Upper lobe of left lung (tissue), 6 donors: ENCODE measurements around the gene SORCS3. TPM values are rescaled to one million over a fixed set of nuclear protein-coding genes. Genes with fewer than 3 reads are reported as not detected.

Experiments used
- ATAC-seq, 2 donors: fragments of 200-7000 bp; cut with Tn5 transposase; one replicate each; pipeline ENCODE4 v1.9.1; 2022; ENCODE audit warnings: mild to moderate bottlenecking in 2 of 2, moderate library complexity in 2 of 2; ENCODE audit not compliant: low FRiP score in 2 of 2
- DNase-seq, 2 donors: peaks; one replicate each; pipeline ENCODE4 v3.0.0-alpha.2; 2019 to 2020
- H3K27ac ChIP-seq, 4 donors: fragments of 200-600 bp; sonication (generic); one replicate each; pipeline ENCODE4 v1.5.1; 2016 to 2019
- H3K27me3 ChIP-seq, 4 donors: fragments of 200-600 bp; sonication (generic); one replicate each; pipeline ENCODE4 v1.5.1; 2017 to 2019
- H3K36me3 ChIP-seq, 4 donors: fragments of 200-600 bp; sonication (generic); one replicate each; pipeline ENCODE4 v1.5.1; 2016 to 2019
- H3K4me1 ChIP-seq, 4 donors: fragments of 200-600 bp; sonication (generic); one replicate each; pipeline ENCODE4 v1.5.1; 2018 to 2019
- H3K4me3 ChIP-seq, 4 donors: fragments of 200-600 bp; sonication (generic); one replicate each; pipeline ENCODE4 v1.5.1; 2017 to 2019; ENCODE audit warnings: mild to moderate bottlenecking in 2 of 4, moderate library complexity in 1 of 4
- H3K9me3 ChIP-seq, 4 donors: fragments of 200-600 bp; sonication (generic); one replicate each; pipeline ENCODE4 v1.5.1; 2018 to 2019
- CTCF ChIP-seq, 6 experiments: fragments of 450-650 bp in 4 of 6; fragments of 200-600 bp in 2 of 6; sonication (generic) in 2 of 6; IDR thresholded peaks; one replicate each; pipeline ENCODE4 v1.5.1; 2016 to 2019; ENCODE audit warnings: antibody characterized with exemption in 6 of 6
- EP300 ChIP-seq, 4 donors: sonication (generic); formaldehyde crosslinking; IDR thresholded peaks; one replicate each; pipeline ENCODE4 v1.5.1; 2017; ENCODE audit warnings: antibody characterized with exemption in 4 of 4, control low read depth in 2 of 4
- POLR2A ChIP-seq, 4 donors: fragments of 450-650 bp; IDR thresholded peaks; one replicate each; pipeline ENCODE4 v1.5.1; 2016 to 2017; ENCODE audit warnings: antibody characterized with exemption in 4 of 4, mild to moderate bottlenecking in 2 of 4
- POLR2AphosphoS5 ChIP-seq, 2 donors: sonication (generic); formaldehyde crosslinking; IDR thresholded peaks; one replicate each; pipeline ENCODE4 v1.5.1; 2017; ENCODE audit warnings: antibody characterized with exemption in 2 of 2
- WGBS, 2 donors: methylation state at CpG; one replicate each; pipeline ENCODE4 v1.1.5; 2017 to 2018; 5-methylcytosine and 5-hydroxymethylcytosine counted together
- total RNA-seq, 6 donors: library from RNA; depleted of rRNA in 4 of 6; stranded (reverse); fragments of >200 nt in 4 of 6; gene quantifications; one replicate each; pipeline versions ENCODE4 v1.1.0 to v1.2.1, GENCODE V29; 2016 to 2021
- donor health status: DM: no; HTN: no; CAD: no; lungs with moderate emphysema.
- donor health status: DM: no; HTN: yes; CAD: no; lungs with severe emphysema.

Gene SORCS3
- total RNA-seq, 6 donors from 2014 or later, result not detected

GRCh38 chr10:104816501-104816900 lies 175.4 kb downstream of the SORCS3 start:
- WGBS, 2 donors, result 63 to 75% methylated on average over 2 of the region's 2 CpGs
- TF ChIP-seq POLR2A (IDR thresholded peaks at IDR 0.05) (no peak), POLR2AphosphoS5 (IDR thresholded peaks at IDR 0.05) (no peak), EP300 (IDR thresholded peaks at IDR 0.05) (no peak), CTCF (IDR thresholded peaks at IDR 0.05) (no peak)

GRCh38 chr10:104819731-104820130 lies 178.6 kb downstream of the SORCS3 start:
- H3K4me3 ChIP-seq, result no peak overlapping the region
- ATAC-seq, result no peak
- no peaks in the 10 kb centered on the region for H3K27me3 ChIP-seq
- H3K4me1 ChIP-seq, result no peaks in the 10 kb centered on the region
- TF ChIP-seq CTCF (IDR thresholded peaks at IDR 0.05), result no peak
- no peak for TF ChIP-seq POLR2A (IDR thresholded peaks at IDR 0.05)
- TF ChIP-seq POLR2AphosphoS5 (IDR thresholded peaks at IDR 0.05), result no peak
- no peak for TF ChIP-seq EP300 (IDR thresholded peaks at IDR 0.05)
- no peak for DNase-seq
- WGBS, 2 donors, result 33 to 57% methylated on average over 2 of the region's 2 CpGs
- H3K27ac ChIP-seq, result no peak overlapping the region
- H3K36me3 ChIP-seq, result no peaks in the 10 kb centered on the region
- H3K9me3 ChIP-seq, result no peaks in the 10 kb centered on the region

More at GRCh38 chr10:104816501-104816900, 175.4 kb downstream of the SORCS3 start:
- Histone ChIP-seq H3K36me3 (no peaks in the 10 kb centered on the region), H3K27ac (no peak overlapping the region), H3K4me3 (no peak overlapping the region), H3K9me3 (no peaks in the 10 kb centered on the region), H3K27me3 (no peaks in the 10 kb centered on the region), H3K4me1 (no peaks in the 10 kb centered on the region)
- no peak for ATAC-seq
- DNase-seq, result no peak

GRCh38 chr10:104822088-104822487 lies 181.0 kb downstream of the SORCS3 start:
- no peak for ATAC-seq
- no peaks in the 10 kb centered on the region for H3K27me3 ChIP-seq
- DNase-seq, result no peak
- WGBS, 2 donors, result 45 to 61% methylated on average over 3 of the region's 3 CpGs
- TF ChIP-seq EP300 (IDR thresholded peaks at IDR 0.05), result no peak
- TF ChIP-seq POLR2AphosphoS5 (IDR thresholded peaks at IDR 0.05), result no peak
- TF ChIP-seq CTCF (IDR thresholded peaks at IDR 0.05), result no peak
- TF ChIP-seq POLR2A (IDR thresholded peaks at IDR 0.05), result no peak
- H3K4me3 ChIP-seq, result no peak overlapping the region
- no peaks in the 10 kb centered on the region for H3K4me1 ChIP-seq
- H3K27ac ChIP-seq, result no peak overlapping the region
- no peaks in the 10 kb centered on the region for H3K36me3 ChIP-seq
- no peaks in the 10 kb centered on the region for H3K9me3 ChIP-seq

- no peak for TF ChIP-seq CTCF (IDR thresholded peaks at IDR 0.05)
- TF ChIP-seq POLR2A (IDR thresholded peaks at IDR 0.05), result no peak
- TF ChIP-seq EP300 (IDR thresholded peaks at IDR 0.05), result no peak
- TF ChIP-seq POLR2AphosphoS5 (IDR thresholded peaks at IDR 0.05), result no peak
- Histone ChIP-seq H3K36me3 (no peaks in the 10 kb centered on the region), H3K4me1 (no peaks in the 10 kb centered on the region), H3K27ac (no peak overlapping the region), H3K9me3 (no peaks in the 10 kb centered on the region), H3K4me3 (no peak overlapping the region), H3K27me3 (no peaks in the 10 kb centered on the region)
- ATAC-seq (peak in 1 of 2 donors; percentile 19), DNase-seq (peak in 1 of 2 donors; percentile 21)
- WGBS, 2 donors, result 31 to 37% methylated on average over 6 of the region's 6 CpGs
Measured at GRCh38 chr10:104824380-104825006, 183.4 kb downstream of the SORCS3 start.

- WGBS, 2 donors, result 73 to 83% methylated on average over 5 of the region's 5 CpGs
- Histone ChIP-seq H3K27ac (no peak overlapping the region), H3K36me3 (no peaks in the 10 kb centered on the region), H3K27me3 (no peaks in the 10 kb centered on the region), H3K4me3 (no peak overlapping the region), H3K4me1 (no peaks in the 10 kb centered on the region), H3K9me3 (no peaks in the 10 kb centered on the region)
- TF ChIP-seq CTCF (IDR thresholded peaks at IDR 0.05) (no peak), POLR2AphosphoS5 (IDR thresholded peaks at IDR 0.05) (no peak), EP300 (IDR thresholded peaks at IDR 0.05) (no peak), POLR2A (IDR thresholded peaks at IDR 0.05) (no peak)
- ATAC-seq (no peak), DNase-seq (no peak)
Measured at GRCh38 chr10:104831272-104831671, 190.2 kb downstream of the SORCS3 start.
